GM12874 (cell line): ENCODE measurements around the gene FFAR1.

Experiments
- TF ChIP-seq, protein P1 (sequence below): IDR thresholded peaks from 2 replicates; pipeline ENCODE4 v1.5.1; 2011; ENCODE audit warnings: low read depth, mild to moderate bottlenecking, control low read depth, low read length, moderate library complexity; ENCODE audit not compliant: insufficient read depth

Gene FFAR1

DNA sequence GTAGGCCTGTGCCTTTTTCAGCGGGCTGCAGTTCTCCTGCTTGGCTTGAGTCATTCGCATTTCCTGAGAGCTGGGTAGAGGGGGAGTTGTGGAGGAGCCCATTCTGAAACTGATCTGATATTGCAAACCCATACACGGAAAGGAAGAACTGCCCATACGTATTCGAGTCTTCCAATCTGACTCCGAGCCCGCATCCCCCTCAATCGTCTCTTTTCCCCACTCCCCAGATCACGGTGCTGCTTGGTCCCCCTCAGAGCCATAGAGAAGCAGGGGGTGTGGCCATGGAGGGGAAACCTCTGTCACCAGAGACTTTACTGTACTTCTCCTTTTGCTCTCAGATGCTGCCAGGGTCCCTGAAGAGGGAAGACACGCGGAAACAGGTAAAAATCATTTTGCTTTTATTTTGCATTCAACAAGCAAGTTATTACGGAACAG lies 18.8 kb upstream of the FFAR1 start, which contains the start of gene CD22:
TSS of gene CD22 (plus strand) at position 337 of the 435 bp plus-strand sequence. CDS start 2,854 bp downstream, outside the sequence.
- TF ChIP-seq, protein P1, sequence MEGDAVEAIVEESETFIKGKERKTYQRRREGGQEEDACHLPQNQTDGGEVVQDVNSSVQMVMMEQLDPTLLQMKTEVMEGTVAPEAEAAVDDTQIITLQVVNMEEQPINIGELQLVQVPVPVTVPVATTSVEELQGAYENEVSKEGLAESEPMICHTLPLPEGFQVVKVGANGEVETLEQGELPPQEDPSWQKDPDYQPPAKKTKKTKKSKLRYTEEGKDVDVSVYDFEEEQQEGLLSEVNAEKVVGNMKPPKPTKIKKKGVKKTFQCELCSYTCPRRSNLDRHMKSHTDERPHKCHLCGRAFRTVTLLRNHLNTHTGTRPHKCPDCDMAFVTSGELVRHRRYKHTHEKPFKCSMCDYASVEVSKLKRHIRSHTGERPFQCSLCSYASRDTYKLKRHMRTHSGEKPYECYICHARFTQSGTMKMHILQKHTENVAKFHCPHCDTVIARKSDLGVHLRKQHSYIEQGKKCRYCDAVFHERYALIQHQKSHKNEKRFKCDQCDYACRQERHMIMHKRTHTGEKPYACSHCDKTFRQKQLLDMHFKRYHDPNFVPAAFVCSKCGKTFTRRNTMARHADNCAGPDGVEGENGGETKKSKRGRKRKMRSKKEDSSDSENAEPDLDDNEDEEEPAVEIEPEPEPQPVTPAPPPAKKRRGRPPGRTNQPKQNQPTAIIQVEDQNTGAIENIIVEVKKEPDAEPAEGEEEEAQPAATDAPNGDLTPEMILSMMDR, result no peak

DNA sequence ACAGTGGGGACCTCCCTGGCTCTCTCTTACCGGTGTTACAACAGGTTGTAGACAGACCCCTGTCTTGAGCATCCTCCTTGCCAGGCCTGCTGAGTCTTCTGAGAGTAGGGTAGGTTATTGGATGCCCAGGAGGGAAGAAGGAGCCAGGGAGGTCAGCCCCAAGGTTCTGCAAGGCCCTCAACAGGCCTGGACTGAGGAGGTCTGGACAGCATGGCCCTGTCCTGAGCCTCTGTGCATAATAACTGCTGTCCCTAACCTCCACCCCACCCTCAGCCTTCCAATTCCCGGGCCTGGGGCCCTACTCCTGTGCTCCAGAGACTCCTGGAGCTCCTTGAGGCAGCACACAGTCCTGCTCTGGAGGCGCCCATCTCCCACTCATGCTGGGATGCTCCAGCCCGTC lies 18.4 kb upstream of the FFAR1 start:
- TF ChIP-seq, protein P1, result no peak

DNA sequence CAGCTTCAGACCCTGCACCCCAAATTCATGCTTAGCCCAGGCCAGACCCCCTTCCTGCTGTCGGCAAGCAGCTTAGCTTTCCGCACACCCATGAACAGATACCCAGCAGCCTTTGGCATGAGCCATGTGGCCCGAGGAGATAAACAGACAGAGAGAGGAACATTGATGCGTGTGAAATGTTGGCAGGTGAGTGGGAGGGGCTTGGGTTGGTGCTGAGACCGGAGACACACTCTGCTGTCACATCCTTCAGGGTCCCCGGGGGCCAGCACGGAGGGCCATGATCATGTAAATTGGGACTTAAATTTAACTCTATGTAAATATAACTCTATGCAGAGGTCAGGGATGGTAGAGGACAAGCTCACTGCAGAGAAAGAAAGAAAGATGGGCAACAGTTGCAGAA lies 17.2 kb upstream of the FFAR1 start:
- TF ChIP-seq, protein P1, result no peak

DNA sequence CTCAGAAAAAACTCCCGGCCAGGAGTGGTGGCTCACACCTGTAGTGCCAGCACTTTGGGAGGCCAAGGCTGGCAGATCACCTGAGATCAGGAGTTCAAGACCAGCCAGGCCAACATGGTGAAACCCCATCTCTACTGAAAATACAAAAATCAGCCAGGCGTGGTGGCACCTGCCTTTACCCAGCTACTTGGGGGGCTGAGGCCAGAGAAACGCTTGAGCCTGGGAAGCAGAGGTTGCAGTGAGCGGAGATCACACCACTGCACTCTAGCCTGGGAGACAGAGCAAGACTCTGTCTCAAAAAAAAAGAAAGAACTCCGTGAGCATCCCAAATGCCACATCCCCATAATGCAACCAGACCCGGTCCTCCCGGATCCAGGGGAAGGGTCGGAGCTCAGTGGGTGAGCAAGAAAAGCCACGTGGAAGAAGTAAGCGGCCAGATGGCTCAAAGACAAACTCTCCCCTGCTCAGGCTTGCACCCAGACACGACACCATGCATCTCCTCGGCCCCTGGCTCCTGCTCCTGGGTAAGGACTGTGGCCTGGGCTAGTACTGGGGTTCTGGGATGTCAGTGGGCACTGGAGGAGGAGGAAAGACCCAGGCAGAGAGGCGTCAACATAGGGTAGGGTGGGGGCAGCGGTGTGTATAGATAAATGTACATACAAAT lies 16.0 kb upstream of the FFAR1 start:
- TF ChIP-seq, protein P1, result no peak

DNA sequence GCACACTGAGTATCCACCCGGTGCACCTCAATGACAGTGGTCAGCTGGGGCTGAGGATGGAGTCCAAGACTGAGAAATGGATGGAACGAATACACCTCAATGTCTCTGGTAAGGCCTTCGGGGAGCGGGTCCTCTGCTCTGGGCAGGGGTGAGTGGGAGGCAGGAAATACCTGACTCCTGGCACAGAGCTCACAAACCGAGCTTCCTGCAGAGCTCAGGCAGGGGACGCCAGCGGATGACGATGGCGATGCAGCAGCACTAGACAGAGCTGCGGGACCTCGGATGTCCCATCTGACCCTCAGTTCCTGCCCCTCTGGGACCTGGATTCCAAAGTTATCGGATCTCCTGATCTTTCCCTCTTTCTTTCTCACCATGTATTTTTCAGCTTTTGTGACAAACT lies 14.9 kb upstream of the FFAR1 start:
- TF ChIP-seq, protein P1, result no peak

DNA sequence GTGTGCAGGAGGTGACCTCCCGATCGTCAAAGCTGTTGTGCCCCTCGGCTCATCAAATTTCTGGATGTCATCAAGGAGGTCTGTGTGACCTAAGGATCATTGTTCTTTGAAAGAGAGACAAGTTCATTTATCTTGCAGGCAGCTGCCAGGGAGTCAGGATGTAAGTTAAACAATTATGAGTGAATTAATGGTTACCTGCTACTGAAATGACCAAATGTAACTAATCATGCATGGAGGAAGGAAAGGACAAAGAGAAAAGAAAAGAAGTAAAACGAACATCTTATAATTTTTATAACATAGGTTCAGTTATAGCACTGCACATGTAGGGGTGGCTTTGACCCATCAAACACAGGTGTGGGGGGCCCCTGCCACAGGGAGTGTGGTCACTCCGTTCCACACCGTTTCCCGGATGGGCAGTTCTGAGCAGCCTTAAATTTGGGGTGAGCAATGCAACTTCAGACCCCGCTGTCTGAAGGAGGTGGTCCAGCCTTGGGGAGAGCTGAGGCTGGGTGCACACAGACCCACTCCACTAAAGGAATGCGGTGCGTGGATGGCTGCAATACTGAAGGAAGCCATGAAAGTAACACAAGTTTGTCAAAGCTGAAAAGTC lies 13.5 kb upstream of the FFAR1 start:
- TF ChIP-seq, protein P1, result no peak

DNA sequence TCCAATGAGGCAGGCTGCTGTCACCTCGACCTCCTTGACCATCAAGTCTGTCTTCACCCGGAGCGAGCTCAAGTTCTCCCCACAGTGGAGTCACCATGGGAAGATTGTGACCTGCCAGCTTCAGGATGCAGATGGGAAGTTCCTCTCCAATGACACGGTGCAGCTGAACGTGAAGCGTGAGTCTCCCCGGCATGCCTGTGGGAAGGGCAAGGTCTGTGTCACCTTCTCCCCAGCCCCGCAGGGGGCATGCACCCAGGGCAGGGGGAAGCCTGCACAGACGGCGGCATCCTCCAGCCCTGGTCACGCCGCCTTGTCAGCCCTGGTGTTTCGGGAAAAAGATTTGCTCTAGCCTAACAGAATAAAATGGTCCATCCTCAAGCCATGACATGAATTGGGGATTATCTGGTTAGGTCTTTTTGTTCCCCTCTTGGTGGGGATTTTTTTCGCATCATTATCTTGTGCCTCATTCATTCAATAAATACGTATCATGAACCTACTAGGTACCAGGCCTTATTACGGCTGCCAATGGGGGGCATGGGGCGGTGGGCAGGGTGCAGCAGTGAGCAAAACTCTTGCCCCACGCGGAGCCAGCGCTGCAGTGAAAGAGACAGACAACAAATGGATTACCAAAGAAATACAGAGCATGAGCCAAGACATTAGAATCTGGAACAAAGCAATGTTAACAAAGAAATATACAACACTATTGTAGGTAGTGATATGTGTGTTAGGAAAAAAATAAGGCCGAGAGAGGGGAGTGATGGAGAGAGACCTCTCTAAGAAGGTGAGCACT lies 11.3 kb upstream of the FFAR1 start:
- TF ChIP-seq, protein P1, result no peak
